Measurements from ENCODE around the gene IFT22. TPM values are rescaled to one million over a fixed set of nuclear protein-coding genes. Genes with fewer than 3 reads are reported as not detected.
"Not testable (repeated sequence)": the region's sequence is repeated elsewhere in the genome, so short reads cannot be mapped to it uniquely, and the experiment has no call there.

Gene IFT22
- total RNA-seq: 32.9 TPM

- peak; percentile 83 for DNase-seq
Measured at GRCh38 chr7:101321491-101322401, at the start of gene IFT22. Gene IFT22, minus strand, starts transcription at chr7:101321812. Its CDS starts 103 bp downstream, at chr7:101321709.

- no peak for DNase-seq
Measured at GRCh38 chr7:101370836-101371235, 49.2 kb upstream of the IFT22 start.

GRCh38 chr7:101368422-101369165, 47.0 kb upstream of the IFT22 start:
- no peak for DNase-seq

GRCh38 chr7:101367676-101368075, 46.1 kb upstream of the IFT22 start:
- DNase-seq: no peak

GRCh38 chr7:101365956-101366355, 44.3 kb upstream of the IFT22 start:
- DNase-seq: peak; percentile 67

- DNase-seq: peak; percentile 58
Measured at GRCh38 chr7:101363734-101364374, 42.2 kb upstream of the IFT22 start.

GRCh38 chr7:101363196-101363733, 41.7 kb upstream of the IFT22 start:
- DNase-seq: no peak

- peak; percentile 17 for DNase-seq
Measured at GRCh38 chr7:101362334-101363195, 41.0 kb upstream of the IFT22 start, which contains the start of gene COL26A1. Gene COL26A1, plus strand, starts transcription at chr7:101362875. Its CDS starts 158 bp downstream, at chr7:101363033.

GRCh38 chr7:101357433-101357832, 35.8 kb upstream of the IFT22 start:
- DNase-seq: no peak

GRCh38 chr7:101352920-101353308, 31.3 kb upstream of the IFT22 start:
- DNase-seq: no peak

- DNase-seq: not testable (repeated sequence)
Measured at GRCh38 chr7:101349300-101349699, 27.7 kb upstream of the IFT22 start.

- not testable (repeated sequence) for DNase-seq
Measured at GRCh38 chr7:101348456-101349067, 26.9 kb upstream of the IFT22 start.

GRCh38 chr7:101347477-101347876, 25.9 kb upstream of the IFT22 start:
- DNase-seq: no peak

GRCh38 chr7:101342892-101343291, 21.3 kb upstream of the IFT22 start:
- DNase-seq: no peak

- DNase-seq: no peak
Measured at GRCh38 chr7:101340379-101340778, 18.8 kb upstream of the IFT22 start.

GRCh38 chr7:101333912-101334311, 12.3 kb upstream of the IFT22 start:
- DNase-seq: no peak

- no peak for DNase-seq
Measured at GRCh38 chr7:101332026-101332425, 10.4 kb upstream of the IFT22 start.

GRCh38 chr7:101330011-101330484, 8.4 kb upstream of the IFT22 start:
- no peak for DNase-seq

GRCh38 chr7:101328159-101328558, 6.5 kb upstream of the IFT22 start:
- DNase-seq: no peak

- no peak for DNase-seq
Measured at GRCh38 chr7:101319401-101319800, 2.2 kb downstream of the IFT22 start.

GRCh38 chr7:101315336-101315735, 6.3 kb downstream of the IFT22 start:
- DNase-seq: no peak
